Right kidney (tissue), 1 donor: ENCODE results near the gene CDC5L.
A peak's percentile ranks its signal among the peaks of the same experiment; 100 is the strongest.

Source experiments
- DNase-seq: peaks from one replicate; pipeline ENCODE4 v3.0.0-alpha.2; 2016

The CDC5L gene

GRCh38 chr6:44367681-44368080, 19.8 kb upstream of the CDC5L start:
- no peak for DNase-seq

- DNase-seq: no peak
Observed at GRCh38 chr6:44373051-44373450, 14.5 kb upstream of the CDC5L start.

DNA sequence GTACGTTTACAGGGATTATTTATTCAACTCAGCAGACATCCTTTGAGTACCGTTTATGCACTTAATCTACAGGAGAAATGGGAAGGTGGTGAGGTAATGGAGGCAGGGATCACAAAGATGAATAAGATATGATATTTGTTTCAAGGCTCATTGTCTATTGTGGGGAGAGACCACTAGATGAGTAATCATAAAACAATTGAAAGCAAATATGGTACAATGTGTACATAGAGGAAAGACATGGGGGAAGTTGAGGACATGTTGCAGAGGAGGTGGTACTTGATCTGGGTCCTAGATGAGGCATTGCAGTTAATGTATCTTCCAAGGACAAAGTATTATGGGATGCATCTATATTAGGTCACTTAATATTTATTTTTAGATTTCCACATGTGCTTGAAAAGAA, 13.7 kb upstream of the CDC5L start:
- DNase-seq: no peak

- no peak for DNase-seq
Observed at GRCh38 chr6:44375071-44375470, 12.4 kb upstream of the CDC5L start.

DNA sequence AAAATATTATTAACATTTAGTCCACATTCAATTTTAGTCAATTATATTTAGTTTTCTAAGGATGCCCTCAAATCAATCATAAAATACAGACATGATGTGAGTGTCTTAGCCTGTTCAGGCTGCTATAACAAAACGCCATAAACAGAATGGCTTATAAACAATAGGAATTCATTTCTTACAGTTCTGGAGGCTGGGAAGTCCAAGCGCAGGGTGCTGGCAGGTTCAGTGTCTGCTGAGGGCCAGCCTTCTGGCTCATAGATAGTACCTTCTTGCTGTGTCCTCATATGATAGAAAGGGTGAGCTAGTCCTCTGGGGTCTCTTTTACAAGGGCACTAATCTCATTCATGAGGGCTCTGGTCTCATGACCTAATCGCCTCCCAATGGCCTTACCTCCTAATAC, 10.0 kb upstream of the CDC5L start:
- no peak for DNase-seq

GRCh38 chr6:44377971-44378370, 9.5 kb upstream of the CDC5L start:
- DNase-seq: no peak

- no peak for DNase-seq
Observed at GRCh38 chr6:44381739-44382138, 5.8 kb upstream of the CDC5L start.

GRCh38 chr6:44386364-44386928, 1.1 kb upstream of the CDC5L start:
- DNase-seq: no peak

GRCh38 chr6:44386929-44387345, 569 bp upstream of the CDC5L start:
- DNase-seq: no peak

GRCh38 chr6:44388135-44388487, 605 bp downstream of the CDC5L start:
- DNase-seq: peak; percentile 47

- no peak for DNase-seq
Observed at GRCh38 chr6:44388887-44389286, 1.4 kb downstream of the CDC5L start.

GRCh38 chr6:44390158-44390683, 2.7 kb downstream of the CDC5L start:
- no peak for DNase-seq

DNA sequence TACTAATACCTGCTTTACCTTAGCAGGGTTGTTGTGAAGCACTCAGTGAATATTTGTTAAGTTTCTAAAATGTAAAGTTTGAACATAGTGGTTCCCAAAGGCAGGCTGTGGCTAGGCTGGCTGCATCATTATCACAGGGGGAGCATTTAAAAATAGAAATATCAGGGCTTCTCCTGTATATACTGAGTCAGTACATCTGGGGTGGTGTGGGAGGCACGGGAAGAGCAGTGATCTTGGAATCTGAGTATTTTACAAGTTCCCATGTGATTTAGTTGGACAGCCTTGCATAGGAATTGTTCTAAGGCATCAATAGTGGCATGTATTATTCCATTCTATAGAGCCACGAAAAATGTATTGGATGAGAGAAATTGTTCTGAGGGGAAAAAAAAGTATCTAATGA, 8.0 kb downstream of the CDC5L start:
- no peak for DNase-seq

GRCh38 chr6:44396968-44397367, 9.5 kb downstream of the CDC5L start:
- no peak for DNase-seq

- DNase-seq: no peak
Observed at GRCh38 chr6:44397424-44398164, 10.1 kb downstream of the CDC5L start.

GRCh38 chr6:44399991-44400390, 12.5 kb downstream of the CDC5L start:
- DNase-seq: no peak

GRCh38 chr6:44400572-44400971, 13.1 kb downstream of the CDC5L start:
- DNase-seq: no peak

DNA sequence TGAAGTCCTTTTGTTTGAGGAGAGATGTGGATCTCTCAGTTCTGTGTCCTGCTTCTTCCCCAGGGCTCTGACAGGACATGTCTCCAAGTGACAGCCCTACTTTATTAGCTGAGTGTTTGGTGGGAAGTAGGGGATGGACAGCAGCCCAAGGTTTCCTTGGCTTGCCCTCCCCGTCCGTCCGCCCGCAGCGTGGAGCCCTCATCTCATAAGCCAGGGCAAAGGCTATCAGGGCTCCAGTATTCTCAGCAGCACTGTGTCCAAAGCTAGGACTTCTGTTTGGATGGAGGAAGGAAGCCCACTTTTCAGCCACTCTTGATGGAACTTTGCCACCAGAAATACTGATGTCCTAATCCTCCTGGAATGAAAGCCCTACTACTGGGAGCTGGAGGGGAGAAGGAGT, 13.6 kb downstream of the CDC5L start:
- DNase-seq: no peak

GRCh38 chr6:44404022-44404714, 16.7 kb downstream of the CDC5L start:
- DNase-seq: no peak

- no peak for DNase-seq
Observed at GRCh38 chr6:44404715-44405099, 17.2 kb downstream of the CDC5L start.

GRCh38 chr6:44407951-44408670, 20.6 kb downstream of the CDC5L start:
- no peak for DNase-seq

DNA sequence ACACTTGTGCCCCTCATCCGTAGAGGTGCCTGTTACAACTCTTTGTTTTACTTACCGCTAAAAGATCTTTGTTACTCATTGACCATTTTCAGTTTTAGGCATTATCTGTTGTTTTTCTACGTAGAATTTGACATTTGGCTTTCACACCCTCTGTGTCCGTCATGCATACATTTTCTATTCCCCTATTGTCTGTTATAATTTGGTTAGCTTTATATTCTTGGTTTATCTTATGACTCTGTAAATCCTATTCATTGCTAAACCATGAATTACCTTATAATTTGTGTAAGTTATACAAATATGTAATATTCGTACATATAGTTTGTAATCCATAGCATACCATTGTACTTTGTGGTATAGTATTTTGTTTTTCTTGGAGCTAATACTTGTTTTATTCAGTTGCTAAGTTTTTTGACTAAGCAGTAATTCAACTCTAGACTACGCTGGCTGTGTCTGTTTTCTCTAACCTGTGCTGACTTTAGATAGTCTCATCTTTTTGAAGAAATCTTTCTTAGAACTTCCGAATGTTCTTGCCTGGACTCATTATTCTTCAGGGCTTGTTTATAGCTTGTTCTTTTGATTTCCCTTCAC, 21.8 kb downstream of the CDC5L start:
- no peak for DNase-seq

- no peak for DNase-seq
Observed at GRCh38 chr6:44410363-44410762, 22.9 kb downstream of the CDC5L start.
